CD4-positive, CD25-positive, alpha-beta regulatory T cell (primary cell): ENCODE measurements around the gene KCNC1. TPM values are rescaled to one million over a fixed set of nuclear protein-coding genes. Genes with fewer than 3 reads are reported as not detected.

Experiments used
- polyA plus RNA-seq, 4 donors: library from polyadenylated mRNA; unstranded; fragments of 300-500 nt; fragmentation: Illumina TruSeq; gene quantifications; one replicate each; pipeline ENCODE4 v1.2.3, GENCODE V29; 2021
- total RNA-seq: library from RNA; stranded (reverse); gene quantifications from one replicate; pipeline ENCODE4 v1.2.3, GENCODE V29; 2022

KCNC1 gene
- total and polyA plus RNA-seq, 5 donors from 2014 or later: 0.22 to 1.2 (median 0.47) TPM; not detected in 2

Other genes with a start within 250 kb of the KCNC1 start
- not detected for gene USH1C, start 190.4 kb upstream of the KCNC1 start, total RNA-seq
- not detected for gene USH1C, start 190.4 kb upstream of the KCNC1 start, polyA plus RNA-seq
- gene OTOG, start 187.5 kb upstream of the KCNC1 start, total RNA-seq: not detected
- gene OTOG, start 187.5 kb upstream of the KCNC1 start, polyA plus RNA-seq: not detected
- not detected for gene MYOD1, start 15.2 kb upstream of the KCNC1 start, total RNA-seq
- gene MYOD1, start 15.2 kb upstream of the KCNC1 start, polyA plus RNA-seq: not detected